LNCaP clone FGC (cell line): ENCODE measurements around the gene GPR17.

Experiments
- DNase-seq: peaks from one replicate; pipeline ENCODE4 v3.0.0-alpha.2; 2011; ENCODE audit warnings: low read depth
- H3K4me3 ChIP-seq: 2 replicates; pipeline ENCODE4 v1.5.1; 2011; ENCODE audit warnings: mild to moderate bottlenecking, low read depth, low read length, control low read depth
- CTCF ChIP-seq: IDR thresholded peaks from 2 replicates; pipeline ENCODE4 v1.5.1; 2012; ENCODE audit warnings: mild to moderate bottlenecking; ENCODE audit not compliant: control insufficient read depth, insufficient read depth; ENCODE audit errors: extremely low read depth

Gene GPR17

GRCh38 chr2:127635380-127636237 lies 10.3 kb upstream of the GPR17 start:
- DNase-seq: no peak
- H3K4me3 ChIP-seq: no peak overlapping the region
- no peak for TF ChIP-seq CTCF

- no peak overlapping the region for H3K4me3 ChIP-seq
- no peak for DNase-seq
- TF ChIP-seq CTCF: no peak
These were observed 9.4 kb upstream of the GPR17 start for GRCh38 chr2:127636248-127637235.

- DNase-seq: no peak
- no peak for TF ChIP-seq CTCF
- no peak overlapping the region for H3K4me3 ChIP-seq
These were observed 8.7 kb upstream of the GPR17 start for GRCh38 chr2:127637236-127637630.

- TF ChIP-seq CTCF: no peak
- no peak for DNase-seq
- H3K4me3 ChIP-seq: no peak overlapping the region
These were observed 8.2 kb upstream of the GPR17 start for GRCh38 chr2:127637725-127638252.

GRCh38 chr2:127638361-127639110 lies 7.4 kb upstream of the GPR17 start:
- H3K4me3 ChIP-seq: no peak overlapping the region
- DNase-seq: no peak
- TF ChIP-seq CTCF: no peak

GRCh38 chr2:127639111-127639474 lies 6.9 kb upstream of the GPR17 start:
- no peak overlapping the region for H3K4me3 ChIP-seq
- TF ChIP-seq CTCF: no peak
- DNase-seq: no peak
